HepG2 (cell line): ENCODE results near the gene WNT3. TPM values are rescaled to one million over a fixed set of nuclear protein-coding genes. Genes with fewer than 3 reads are reported as not detected.

Experiments used
- DR1 ChIP-seq: sonication (generic); formaldehyde crosslinking; IDR thresholded peaks from 2 replicates; pipeline ENCODE4 v1.8.0; 2021; ENCODE audit warnings: mild to moderate bottlenecking, missing genetic modification reagents, inconsistent platforms
- ETV6 ChIP-seq: sonication (generic); formaldehyde crosslinking; conservative IDR thresholded peaks from 2 replicates; pipeline ENCODE4 v1.4.0; 2020; ENCODE audit warnings: missing genetic modification reagents
- FOXC1 ChIP-seq: sonication (generic); formaldehyde crosslinking; IDR thresholded peaks from 2 replicates; pipeline ENCODE4 v1.8.0; 2022; ENCODE audit warnings: mild to moderate bottlenecking, missing genetic modification reagents, borderline replicate concordance
- FOXK1 ChIP-seq: sonication (generic); formaldehyde crosslinking; IDR thresholded peaks from 2 replicates; pipeline ENCODE4 v1.4.0; 2020; ENCODE audit warnings: low read depth, missing genetic modification reagents, borderline replicate concordance
- GATAD1 ChIP-seq: IDR thresholded peaks from 2 replicates; pipeline ENCODE4 v1.6.1; 2016; ENCODE audit warnings: missing genetic modification reagents, missing compliant biosample characterization
- HOXA3 ChIP-seq: sonication (generic); formaldehyde crosslinking; IDR thresholded peaks from 2 replicates; pipeline ENCODE4 v1.5.0; 2020; ENCODE audit warnings: missing genetic modification reagents
- MZF1 ChIP-seq: sonication (generic); formaldehyde crosslinking; IDR thresholded peaks from 2 replicates; pipeline ENCODE4 v1.8.1; 2023; ENCODE audit warnings: mild to moderate bottlenecking, missing genetic modification reagents, borderline replicate concordance
- NCOA1 ChIP-seq: sonication (generic); formaldehyde crosslinking; IDR thresholded peaks from 2 replicates; pipeline ENCODE4 v1.9.0; 2021; ENCODE audit warnings: missing genetic modification reagents
- NCOA5 ChIP-seq: sonication (generic); formaldehyde crosslinking; IDR thresholded peaks from 2 replicates; pipeline ENCODE4 v1.4.0; 2020; ENCODE audit warnings: missing genetic modification reagents
- REPIN1 ChIP-seq: sonication (generic); formaldehyde crosslinking; IDR thresholded peaks from 2 replicates; pipeline ENCODE4 v1.8.0; 2022; ENCODE audit warnings: missing genetic modification reagents, low read depth, mild to moderate bottlenecking, borderline replicate concordance
- SALL1 ChIP-seq: sonication (generic); formaldehyde crosslinking; IDR thresholded peaks from 2 replicates; pipeline ENCODE4 v1.8.0; 2022; ENCODE audit warnings: mild to moderate bottlenecking, missing genetic modification reagents
- SP140L ChIP-seq: sonication (generic); formaldehyde crosslinking; IDR thresholded peaks from 2 replicates; pipeline ENCODE4 v1.4.0; 2020; ENCODE audit warnings: missing genetic modification reagents, borderline replicate concordance
- TFDP1 ChIP-seq: IDR thresholded peaks from 2 replicates; pipeline ENCODE4 v1.6.1; 2016; ENCODE audit warnings: missing compliant biosample characterization, missing genetic modification reagents, borderline replicate concordance
- THYN1 ChIP-seq: sonication (generic); formaldehyde crosslinking; IDR thresholded peaks from 2 replicates; pipeline ENCODE4 v1.8.1; 2023; ENCODE audit warnings: low read depth, mild to moderate bottlenecking, moderate library complexity, missing genetic modification reagents, borderline replicate concordance
- ZGPAT ChIP-seq: IDR thresholded peaks from 2 replicates; pipeline ENCODE4 v1.6.1; 2016; ENCODE audit warnings: mild to moderate bottlenecking
- ZNF205 ChIP-seq: IDR thresholded peaks from 2 replicates; pipeline ENCODE4 v1.6.1; 2018; ENCODE audit warnings: missing biosample characterization, missing genetic modification reagents
- ZNF281 ChIP-seq: sonication (generic); formaldehyde crosslinking; IDR thresholded peaks from 2 replicates; pipeline ENCODE4 v1.4.0; 2020; ENCODE audit warnings: missing genetic modification reagents, borderline replicate concordance
- ZNF326 ChIP-seq: sonication (generic); formaldehyde crosslinking; IDR thresholded peaks from 2 replicates; pipeline ENCODE4 v1.4.0; 2020; ENCODE audit warnings: missing genetic modification reagents, borderline replicate concordance
- ZNF468 ChIP-seq: sonication (generic); formaldehyde crosslinking; IDR thresholded peaks from 2 replicates; pipeline ENCODE4 v1.8.0; 2022; ENCODE audit warnings: mild to moderate bottlenecking, moderate library complexity, missing genetic modification reagents
- polyA plus RNA-seq, 8 experiments: library from polyadenylated mRNA; depleted of rRNA in 3 of 8; stranded (reverse) in 7 of 8; unstranded in 1 of 8; fragments of >200 nt; fragmentation: Illumina TruSeq in 4 of 8; extraction: Trizol in 4 of 8; gene quantifications; 2 replicates each; pipeline versions ENCODE4 v1.2.1 to v1.2.3, GENCODE V29; 2011 to 2016; ENCODE audit warnings: low read depth in 4 of 8, missing spikeins in 1 of 8, mixed read lengths in 1 of 8; ENCODE audit not compliant: insufficient read depth in 1 of 8
- total RNA-seq, 5 experiments: library from RNA; depleted of rRNA; stranded (reverse); fragments of >200 nt; fragmentation: Illumina TruSeq; extraction: Trizol; gene quantifications; 2 replicates each; pipeline ENCODE4 v1.2.3, GENCODE V29; 2016; ENCODE audit warnings: low read depth in 1 of 5
- TF ChIP-seq, protein P1 (sequence below): sonication (generic); formaldehyde crosslinking; IDR thresholded peaks from 2 replicates; pipeline ENCODE4 v1.4.0; 2020; ENCODE audit warnings: mild to moderate bottlenecking, missing genetic modification reagents
- TF ChIP-seq, protein P2 (sequence below): sonication (generic); formaldehyde crosslinking; IDR thresholded peaks from 2 replicates; pipeline ENCODE4 v1.5.0; 2020; ENCODE audit warnings: mild to moderate bottlenecking, missing genetic modification reagents

Gene WNT3
- total and polyA plus RNA-seq, 2 of the 13 experiments (the other 11 are each of a cell fraction or from before 2014, with no cell fraction given): 8.5 to 10.3 TPM

DNA sequence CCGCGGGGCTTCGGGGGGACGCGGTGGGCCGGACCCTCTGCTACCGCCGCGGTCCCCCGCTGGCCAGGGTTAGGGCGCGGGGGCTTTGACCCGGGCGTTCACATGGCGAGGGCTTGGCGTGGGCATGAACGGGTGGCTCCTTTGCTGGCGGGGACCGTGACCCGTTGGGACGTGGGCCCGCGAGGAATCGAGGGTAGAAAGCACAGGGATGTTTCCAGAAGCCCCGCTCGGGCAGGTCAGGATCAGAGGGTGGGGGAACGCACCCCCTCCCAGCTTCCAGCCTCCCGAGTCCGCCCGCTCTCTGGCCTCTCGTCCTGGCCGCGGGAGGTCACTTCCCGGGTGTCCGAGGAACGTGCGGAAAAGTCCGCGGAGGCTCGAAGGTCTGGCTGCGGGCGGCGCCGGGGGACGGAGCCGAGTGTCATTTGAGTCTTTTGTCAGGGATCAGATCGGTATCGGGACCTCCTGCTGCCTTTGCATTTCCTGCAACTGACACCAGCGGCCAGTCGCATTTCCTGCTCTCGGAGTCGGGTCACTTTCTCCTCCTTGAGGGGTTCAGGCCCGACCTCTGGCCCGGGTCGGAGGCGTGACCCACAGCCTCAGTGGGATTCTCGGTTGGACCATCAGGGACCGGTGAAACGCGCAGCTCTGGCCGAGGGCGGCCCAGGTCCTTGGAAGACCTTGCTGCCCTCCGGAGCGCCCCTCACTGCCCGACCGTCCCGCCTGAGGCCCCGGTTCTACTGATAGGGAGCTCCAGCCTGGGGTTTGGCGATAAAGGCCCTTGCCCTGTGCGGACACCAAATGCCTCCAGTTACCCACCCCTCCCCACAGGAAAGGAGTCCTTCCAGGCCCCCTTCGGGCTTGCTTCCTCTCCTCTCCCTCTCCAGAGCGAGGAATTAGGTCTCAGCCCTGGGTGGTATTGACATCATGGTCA is 702 bp upstream of the WNT3 start (continued):
- TF ChIP-seq, protein P1, sequence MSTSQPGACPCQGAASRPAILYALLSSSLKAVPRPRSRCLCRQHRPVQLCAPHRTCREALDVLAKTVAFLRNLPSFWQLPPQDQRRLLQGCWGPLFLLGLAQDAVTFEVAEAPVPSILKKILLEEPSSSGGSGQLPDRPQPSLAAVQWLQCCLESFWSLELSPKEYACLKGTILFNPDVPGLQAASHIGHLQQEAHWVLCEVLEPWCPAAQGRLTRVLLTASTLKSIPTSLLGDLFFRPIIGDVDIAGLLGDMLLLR: 0 out of 2 replicates have a peak, but pooled peaks have one; percentile 39
- TF ChIP-seq HOXA3 (CRISPR knock-in tag): 0 out of 2 replicates have a peak, but pooled peaks have one; percentile 15
- TF ChIP-seq SP140L (CRISPR knock-in tag): no peak
- no peak for TF ChIP-seq ZNF326 (CRISPR knock-in tag)
- TF ChIP-seq NCOA5 (CRISPR knock-in tag): no peak
- 0 out of 2 replicates have a peak, but pooled peaks have one; percentile 52 for TF ChIP-seq ETV6
- TF ChIP-seq SALL1 (CRISPR knock-in tag): peak; percentile 45; the same call in 1 of the 2 replicates
- TF ChIP-seq REPIN1 (CRISPR knock-in tag): no peak
- no peak for TF ChIP-seq ZNF468
- 0 out of 2 replicates have a peak, but pooled peaks have one; percentile 40 for TF ChIP-seq ZNF205 (CRISPR knock-in tag)
- no peak for TF ChIP-seq GATAD1 (CRISPR knock-in tag)
- TF ChIP-seq, protein P2, sequence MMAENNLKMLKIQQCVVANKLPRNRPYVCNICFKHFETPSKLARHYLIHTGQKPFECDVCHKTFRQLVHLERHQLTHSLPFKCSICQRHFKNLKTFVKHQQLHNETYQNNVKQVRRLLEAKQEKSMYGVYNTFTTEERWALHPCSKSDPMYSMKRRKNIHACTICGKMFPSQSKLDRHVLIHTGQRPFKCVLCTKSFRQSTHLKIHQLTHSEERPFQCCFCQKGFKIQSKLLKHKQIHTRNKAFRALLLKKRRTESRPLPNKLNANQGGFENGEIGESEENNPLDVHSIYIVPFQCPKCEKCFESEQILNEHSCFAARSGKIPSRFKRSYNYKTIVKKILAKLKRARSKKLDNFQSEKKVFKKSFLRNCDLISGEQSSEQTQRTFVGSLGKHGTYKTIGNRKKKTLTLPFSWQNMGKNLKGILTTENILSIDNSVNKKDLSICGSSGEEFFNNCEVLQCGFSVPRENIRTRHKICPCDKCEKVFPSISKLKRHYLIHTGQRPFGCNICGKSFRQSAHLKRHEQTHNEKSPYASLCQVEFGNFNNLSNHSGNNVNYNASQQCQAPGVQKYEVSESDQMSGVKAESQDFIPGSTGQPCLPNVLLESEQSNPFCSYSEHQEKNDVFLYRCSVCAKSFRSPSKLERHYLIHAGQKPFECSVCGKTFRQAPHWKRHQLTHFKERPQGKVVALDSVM (CRISPR knock-in tag): no peak
- TF ChIP-seq ZNF281 (CRISPR knock-in tag): no peak
- no peak for TF ChIP-seq NCOA1
- TF ChIP-seq MZF1 (CRISPR knock-in tag): no peak
- TF ChIP-seq THYN1 (CRISPR knock-in tag): no peak
- TF ChIP-seq ZGPAT (CRISPR knock-in tag): peak; percentile 39; the same call in 1 of the 2 replicates
- TF ChIP-seq FOXC1 (CRISPR knock-in tag): no peak
- TF ChIP-seq FOXK1 (CRISPR knock-in tag): no peak
- TF ChIP-seq TFDP1 (CRISPR knock-in tag): no peak
- TF ChIP-seq DR1: no peak
